ENCODE measurements around the gene DCAF7.

DNA sequence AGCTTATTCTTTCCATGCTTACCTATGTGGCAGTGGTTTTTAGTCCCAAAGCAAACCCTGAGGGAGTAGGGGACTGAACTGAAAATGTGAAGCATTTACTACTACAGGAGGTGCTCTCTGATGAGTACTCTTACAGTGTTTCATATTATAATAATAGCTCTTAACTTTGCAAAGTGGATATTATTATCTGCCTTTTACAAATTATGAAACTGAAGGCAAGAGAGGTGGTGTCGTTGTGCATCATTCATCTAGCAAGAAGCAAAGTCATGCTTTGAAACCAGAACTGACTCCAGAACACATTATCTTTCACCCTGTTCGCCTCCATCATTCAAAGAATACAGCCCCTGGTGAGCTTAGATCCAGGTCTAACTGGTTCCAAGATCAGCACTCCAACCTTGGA, 35.3 kb upstream of the DCAF7 start:
- TF ChIP-seq, protein P1, sequence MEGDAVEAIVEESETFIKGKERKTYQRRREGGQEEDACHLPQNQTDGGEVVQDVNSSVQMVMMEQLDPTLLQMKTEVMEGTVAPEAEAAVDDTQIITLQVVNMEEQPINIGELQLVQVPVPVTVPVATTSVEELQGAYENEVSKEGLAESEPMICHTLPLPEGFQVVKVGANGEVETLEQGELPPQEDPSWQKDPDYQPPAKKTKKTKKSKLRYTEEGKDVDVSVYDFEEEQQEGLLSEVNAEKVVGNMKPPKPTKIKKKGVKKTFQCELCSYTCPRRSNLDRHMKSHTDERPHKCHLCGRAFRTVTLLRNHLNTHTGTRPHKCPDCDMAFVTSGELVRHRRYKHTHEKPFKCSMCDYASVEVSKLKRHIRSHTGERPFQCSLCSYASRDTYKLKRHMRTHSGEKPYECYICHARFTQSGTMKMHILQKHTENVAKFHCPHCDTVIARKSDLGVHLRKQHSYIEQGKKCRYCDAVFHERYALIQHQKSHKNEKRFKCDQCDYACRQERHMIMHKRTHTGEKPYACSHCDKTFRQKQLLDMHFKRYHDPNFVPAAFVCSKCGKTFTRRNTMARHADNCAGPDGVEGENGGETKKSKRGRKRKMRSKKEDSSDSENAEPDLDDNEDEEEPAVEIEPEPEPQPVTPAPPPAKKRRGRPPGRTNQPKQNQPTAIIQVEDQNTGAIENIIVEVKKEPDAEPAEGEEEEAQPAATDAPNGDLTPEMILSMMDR (IDR thresholded peaks at IDR 0.05) = no peak
- TF ChIP-seq POLR2A (IDR thresholded peaks at IDR 0.05) = no peak
